Gastrocnemius medialis (tissue), 4 donors: Measurements from ENCODE around the gene CST6. TPM values are rescaled to one million over a fixed set of nuclear protein-coding genes. Genes with fewer than 3 reads are reported as not detected.

Experiments used
- ATAC-seq, 2 donors: fragments of 150-250 bp; one replicate each; pipeline ENCODE4 v1.9.1; 2016
- DNase-seq, 2 donors: peaks; one replicate each; pipeline ENCODE4 v3.0.0-alpha.2; 2019
- H3K27ac ChIP-seq, 4 donors: fragments of 200-600 bp; sonication (generic); 1 replicate in 1 of 4; 2 replicates in 3 of 4; pipeline ENCODE4 v1.5.1; 2016 to 2018; ENCODE audit warnings: mild to moderate bottlenecking in 2 of 4, moderate library complexity in 1 of 4
- H3K27me3 ChIP-seq, 3 donors: fragments of 200-600 bp; sonication (generic) in 2 of 3; 1 replicate in 1 of 3; 2 replicates in 2 of 3; pipeline versions ENCODE4 v1.5.1 to v1.6.0; 2016 to 2019; ENCODE audit warnings: mild to moderate bottlenecking in 1 of 3, moderate library complexity in 1 of 3
- H3K36me3 ChIP-seq, 2 donors: fragments of 200-600 bp; sonication (generic) in 1 of 2; one replicate each; pipeline ENCODE4 v1.5.1; 2017 to 2018
- H3K4me1 ChIP-seq, 2 donors: fragments of 200-600 bp; sonication (generic) in 1 of 2; one replicate each; pipeline ENCODE4 v1.5.1; 2016 to 2017; ENCODE audit warnings: mild to moderate bottlenecking in 2 of 2
- H3K4me3 ChIP-seq, 4 donors: fragments of 200-600 bp; sonication (generic) in 3 of 4; 1 replicate in 1 of 4; 2 replicates in 3 of 4; pipeline ENCODE4 v1.5.1; 2016 to 2019; ENCODE audit warnings: mild to moderate bottlenecking in 2 of 4
- H3K9me3 ChIP-seq, 3 donors: fragments of 200-600 bp; sonication (generic) in 2 of 3; 1 replicate in 1 of 3; 2 replicates in 2 of 3; pipeline ENCODE4 v1.5.1; 2016 to 2019
- POLR2A ChIP-seq, 2 donors: fragments of 450-650 bp; IDR thresholded peaks; one replicate each; pipeline ENCODE4 v1.6.1; 2017; ENCODE audit warnings: antibody characterized with exemption in 2 of 2, mild to moderate bottlenecking in 2 of 2, moderate library complexity in 2 of 2
- in situ Hi-C, 4 donors: fragments of 200-750 bp; cut with MboI; loops; one replicate each; pipeline versions ENCODE4 v1.15.0 to v1.8.0; 2017; ENCODE audit warnings: low sequenced_read_pairs in 4 of 4
- intact Hi-C: fragments of 100-400 bp; cut with DNase I; formaldehyde crosslinking; loops from one replicate; pipeline ENCODE4 v1.15.1; 2023; ENCODE audit warnings: low total_unique reads
- total RNA-seq, 4 donors: library from RNA; depleted of rRNA; stranded (reverse); fragments of >200 nt; gene quantifications; one replicate each; pipeline versions ENCODE4 v1.1.0 to v1.2.3, GENCODE V29; 2016
- TF ChIP-seq, protein P1 (sequence below), 5 experiments: fragments of 450-650 bp in 3 of 5; fragments of 200-600 bp in 2 of 5; sonication (generic) in 2 of 5; IDR thresholded peaks in 4 of 5; conservative IDR thresholded peaks in 1 of 5; 1 replicate in 4 of 5; 2 replicates in 1 of 5; pipeline ENCODE4 v1.5.1; 2016 to 2019; ENCODE audit warnings: antibody characterized with exemption in 5 of 5, mild to moderate bottlenecking in 3 of 5, moderate library complexity in 3 of 5

Gene CST6
- total RNA-seq, 4 donors from 2014 or later = 0.71 to 6.0 (median 3.1) TPM; not detected in 1

DNA sequence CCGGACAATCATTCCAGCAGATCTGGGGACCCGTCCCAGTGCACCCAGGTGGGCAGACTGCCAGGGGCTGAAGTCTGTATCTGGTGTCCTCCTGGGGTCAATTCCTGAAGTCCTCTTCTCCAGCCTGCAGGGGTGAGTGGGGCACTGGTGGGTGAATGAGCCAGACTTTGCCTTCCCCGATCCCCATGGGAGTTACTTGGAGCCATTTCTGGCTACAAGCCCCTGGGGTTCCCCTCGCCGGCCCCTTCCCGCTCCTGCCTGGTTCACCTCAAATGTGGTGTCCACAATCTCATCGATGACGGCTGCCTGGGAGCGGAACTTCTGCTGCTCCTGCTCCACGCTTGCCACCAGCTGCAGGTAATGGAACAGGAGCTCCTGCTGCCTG, 5.0 kb downstream of the CST6 start:
- in situ Hi-C loops (no loop called here), intact Hi-C loops (no loop called here)
- peak overlapping the region in 1 of 4 donors; percentile 69 for H3K27ac ChIP-seq
- DNase-seq (no peak), ATAC-seq (no peak)
- no peaks in the 10 kb centered on the region for H3K9me3 ChIP-seq
- no peak for TF ChIP-seq POLR2A (IDR thresholded peaks at IDR 0.05)
- TF ChIP-seq, protein P1, sequence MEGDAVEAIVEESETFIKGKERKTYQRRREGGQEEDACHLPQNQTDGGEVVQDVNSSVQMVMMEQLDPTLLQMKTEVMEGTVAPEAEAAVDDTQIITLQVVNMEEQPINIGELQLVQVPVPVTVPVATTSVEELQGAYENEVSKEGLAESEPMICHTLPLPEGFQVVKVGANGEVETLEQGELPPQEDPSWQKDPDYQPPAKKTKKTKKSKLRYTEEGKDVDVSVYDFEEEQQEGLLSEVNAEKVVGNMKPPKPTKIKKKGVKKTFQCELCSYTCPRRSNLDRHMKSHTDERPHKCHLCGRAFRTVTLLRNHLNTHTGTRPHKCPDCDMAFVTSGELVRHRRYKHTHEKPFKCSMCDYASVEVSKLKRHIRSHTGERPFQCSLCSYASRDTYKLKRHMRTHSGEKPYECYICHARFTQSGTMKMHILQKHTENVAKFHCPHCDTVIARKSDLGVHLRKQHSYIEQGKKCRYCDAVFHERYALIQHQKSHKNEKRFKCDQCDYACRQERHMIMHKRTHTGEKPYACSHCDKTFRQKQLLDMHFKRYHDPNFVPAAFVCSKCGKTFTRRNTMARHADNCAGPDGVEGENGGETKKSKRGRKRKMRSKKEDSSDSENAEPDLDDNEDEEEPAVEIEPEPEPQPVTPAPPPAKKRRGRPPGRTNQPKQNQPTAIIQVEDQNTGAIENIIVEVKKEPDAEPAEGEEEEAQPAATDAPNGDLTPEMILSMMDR (IDR thresholded peaks at IDR 0.05 in 4 of 5, conservative IDR thresholded peaks at IDR 0.05 in 1 of 5) = no peak
- H3K4me1 ChIP-seq = peaks cover 9 to 15% of the 10 kb centered on the region in 2 donors
- H3K36me3 ChIP-seq = no peaks in the 10 kb centered on the region
- peaks cover 9 to 13% (median 13%) of the 10 kb centered on the region in 3 donors for H3K27me3 ChIP-seq
- H3K4me3 ChIP-seq = no peak overlapping the region

DNA sequence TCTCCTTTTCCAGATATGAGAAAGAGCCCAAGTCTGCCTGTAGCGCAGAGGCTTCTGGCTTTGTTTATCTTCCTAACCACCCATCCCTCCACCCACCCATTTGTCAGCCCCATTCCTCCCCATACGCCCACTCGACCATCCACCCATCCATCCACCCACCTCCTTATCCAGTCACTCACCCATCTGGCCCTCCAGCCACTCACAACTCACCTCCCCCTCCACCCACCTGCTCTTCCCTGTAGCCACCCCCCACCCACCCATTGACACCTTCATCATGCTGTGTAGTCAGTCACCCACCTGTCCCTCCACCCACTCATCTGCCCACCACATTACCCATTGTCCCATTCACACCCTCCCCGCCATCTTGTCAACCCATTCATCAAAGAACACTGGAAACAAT, 5.5 kb downstream of the CST6 start:
- DNase-seq (no peak), ATAC-seq (no peak)
- no peak for TF ChIP-seq POLR2A (IDR thresholded peaks at IDR 0.05)
- TF ChIP-seq, protein P1 (IDR thresholded peaks at IDR 0.05 in 4 of 5, conservative IDR thresholded peaks at IDR 0.05 in 1 of 5) = no peak
- peaks cover 7 to 9% (median 8%) of the 10 kb centered on the region in 3 donors for H3K27me3 ChIP-seq
- no peak overlapping the region for H3K4me3 ChIP-seq
- intact Hi-C loops = no loop called here
- H3K4me1 ChIP-seq = peaks cover 9 to 15% of the 10 kb centered on the region in 2 donors
- in situ Hi-C loops = no loop called here
- no peak overlapping the region for H3K27ac ChIP-seq
- H3K9me3 ChIP-seq = no peaks in the 10 kb centered on the region
- no peaks in the 10 kb centered on the region for H3K36me3 ChIP-seq

DNA sequence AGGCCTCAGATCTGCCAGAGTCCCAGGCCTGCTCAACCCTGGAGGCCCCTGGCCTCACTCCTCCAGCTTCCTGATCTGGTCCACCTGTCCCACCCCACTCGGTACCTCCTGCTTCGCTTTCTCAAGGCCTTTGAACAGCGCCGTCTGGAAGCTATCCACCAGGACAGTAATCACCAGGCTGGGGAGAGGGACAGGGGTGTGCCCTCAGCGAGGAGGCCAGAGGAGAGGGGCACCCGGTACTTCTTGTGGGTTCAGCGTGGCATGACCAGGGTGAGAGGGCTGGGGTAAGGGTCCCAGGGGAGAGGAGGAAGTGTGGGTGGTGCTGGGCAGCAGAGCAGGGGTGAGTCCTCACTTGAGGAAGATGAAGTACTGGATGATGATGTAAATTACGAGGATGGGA, 8.4 kb downstream of the CST6 start:
- in situ Hi-C loops = no loop called here
- TF ChIP-seq, protein P1 (IDR thresholded peaks at IDR 0.05 in 4 of 5, conservative IDR thresholded peaks at IDR 0.05 in 1 of 5) = no peak
- TF ChIP-seq POLR2A (IDR thresholded peaks at IDR 0.05) = no peak
- intact Hi-C loops = no loop called here
- ATAC-seq (no peak), DNase-seq (no peak)
- no peak overlapping the region for H3K27ac ChIP-seq
- H3K9me3 ChIP-seq = no peaks in the 10 kb centered on the region
- peaks cover 9% of the 10 kb centered on the region in 2 donors for H3K4me1 ChIP-seq
- H3K36me3 ChIP-seq = no peaks in the 10 kb centered on the region
- no peaks in the 10 kb centered on the region for H3K27me3 ChIP-seq
- no peak overlapping the region for H3K4me3 ChIP-seq

DNA sequence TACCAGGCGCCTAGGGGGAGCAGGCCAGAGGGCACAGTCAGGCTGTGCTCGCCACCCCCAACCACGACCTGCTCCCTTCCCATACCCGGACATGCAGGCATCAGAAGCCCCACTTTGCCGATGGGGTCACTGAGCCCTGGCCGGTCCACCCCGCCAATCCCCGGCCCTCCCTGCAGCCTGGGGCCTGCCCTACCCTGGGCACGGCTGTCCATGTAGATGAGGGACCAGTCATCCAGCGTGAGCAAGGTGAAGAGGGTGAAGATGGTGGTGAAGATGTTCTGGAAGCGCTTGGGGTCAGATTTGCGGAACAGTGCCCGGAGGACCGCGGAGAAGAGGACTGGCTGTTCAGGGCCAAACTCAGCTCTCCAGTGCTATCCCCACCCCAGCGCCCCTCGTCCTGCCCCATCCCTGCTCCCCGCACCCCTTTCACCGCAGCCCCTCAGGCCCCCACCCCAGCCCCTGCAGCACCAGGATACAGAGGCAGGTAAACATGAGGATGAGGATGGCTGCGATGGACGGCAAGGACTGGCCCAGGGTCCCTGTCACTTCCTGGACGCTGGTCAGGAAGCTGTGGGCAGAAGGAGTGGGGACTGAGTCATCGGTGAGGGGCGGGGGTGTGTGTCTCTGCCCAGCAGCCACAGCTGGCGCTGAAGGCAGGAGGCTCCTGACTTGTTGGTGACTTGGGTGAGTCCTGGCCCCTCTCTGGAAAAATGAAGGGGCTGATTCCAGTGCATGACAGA, 9.0 kb downstream of the CST6 start:
- Histone ChIP-seq H3K4me1 (peaks cover 3 to 4% of the 10 kb centered on the region in 2 donors), H3K9me3 (no peaks in the 10 kb centered on the region), H3K36me3 (no peaks in the 10 kb centered on the region), H3K27ac (no peak overlapping the region), H3K4me3 (no peak overlapping the region), H3K27me3 (no peaks in the 10 kb centered on the region)
- DNase-seq (no peak), ATAC-seq (no peak)
- in situ Hi-C loops (no loop called here), intact Hi-C loops (no loop called here)
- TF ChIP-seq, protein P1 (IDR thresholded peaks at IDR 0.05 in 4 of 5, conservative IDR thresholded peaks at IDR 0.05 in 1 of 5) = no peak
- TF ChIP-seq POLR2A (IDR thresholded peaks at IDR 0.05) = no peak
